Measurements from ENCODE around the gene AFDN.

GRCh38 chr6:167849846-167850459 is 23.2 kb downstream of the AFDN start:
- no peak for TF ChIP-seq CTCF (IDR thresholded peaks at IDR 0.05)
- TF ChIP-seq POLR2A (IDR thresholded peaks at IDR 0.05) = no peak
